Fibroblast of upper back skin (primary cell): ENCODE results near the gene RMDN2.

Source experiments
- DNase-seq: peaks from one replicate; pipeline ENCODE4 v3.0.0-alpha.2; 2013

Gene RMDN2

GRCh38 chr2:37925063-37925897, at the start of gene RMDN2:
RMDN2 (plus strand) TSS chr2:37925287; CDS start chr2:37929278, 3,991 bp downstream.
- DNase-seq: peak; percentile 88

GRCh38 chr2:37875403-37875906, 49.6 kb upstream of the RMDN2 start:
- no peak for DNase-seq

- no peak for DNase-seq
These were observed 48.9 kb upstream of the RMDN2 start for GRCh38 chr2:37876227-37876626.

GRCh38 chr2:37877457-37878315, 47.4 kb upstream of the RMDN2 start:
- peak; percentile 75 for DNase-seq

- DNase-seq: no peak
These were observed 46.6 kb upstream of the RMDN2 start for GRCh38 chr2:37878536-37878935.

- no peak for DNase-seq
These were observed 44.5 kb upstream of the RMDN2 start for GRCh38 chr2:37880551-37880950.

GRCh38 chr2:37881397-37881796, 43.7 kb upstream of the RMDN2 start:
- no peak for DNase-seq

GRCh38 chr2:37882036-37882435, 43.1 kb upstream of the RMDN2 start:
- no peak for DNase-seq

GRCh38 chr2:37883518-37883917, 41.6 kb upstream of the RMDN2 start:
- DNase-seq: no peak

- no peak for DNase-seq
These were observed 39.6 kb upstream of the RMDN2 start for GRCh38 chr2:37885329-37885993.

- DNase-seq: peak; percentile 89
These were observed 38.3 kb upstream of the RMDN2 start for GRCh38 chr2:37886745-37887144.

GRCh38 chr2:37887286-37887685, 37.8 kb upstream of the RMDN2 start:
- no peak for DNase-seq

GRCh38 chr2:37890893-37891495, 34.1 kb upstream of the RMDN2 start:
- peak; percentile 71 for DNase-seq

GRCh38 chr2:37891846-37892435, 33.1 kb upstream of the RMDN2 start:
- DNase-seq: no peak

GRCh38 chr2:37892436-37893114, 32.5 kb upstream of the RMDN2 start:
- DNase-seq: no peak

- no peak for DNase-seq
These were observed 31.8 kb upstream of the RMDN2 start for GRCh38 chr2:37893327-37893726.

- no peak for DNase-seq
These were observed 31.0 kb upstream of the RMDN2 start for GRCh38 chr2:37894047-37894446.

GRCh38 chr2:37894601-37895000, 30.5 kb upstream of the RMDN2 start:
- peak; percentile 45 for DNase-seq

GRCh38 chr2:37895140-37895539, 29.9 kb upstream of the RMDN2 start:
- DNase-seq: no peak

GRCh38 chr2:37896319-37896718, 28.8 kb upstream of the RMDN2 start:
- DNase-seq: no peak

- DNase-seq: no peak
These were observed 27.6 kb upstream of the RMDN2 start for GRCh38 chr2:37897511-37897910.

- peak; percentile 78 for DNase-seq
These were observed 26.6 kb upstream of the RMDN2 start for GRCh38 chr2:37898448-37898847.
